Measurements from ENCODE around the gene AP2B1.
A peak's percentile ranks its signal among the peaks of the same experiment; 100 is the strongest.

AP2B1 gene

DNA sequence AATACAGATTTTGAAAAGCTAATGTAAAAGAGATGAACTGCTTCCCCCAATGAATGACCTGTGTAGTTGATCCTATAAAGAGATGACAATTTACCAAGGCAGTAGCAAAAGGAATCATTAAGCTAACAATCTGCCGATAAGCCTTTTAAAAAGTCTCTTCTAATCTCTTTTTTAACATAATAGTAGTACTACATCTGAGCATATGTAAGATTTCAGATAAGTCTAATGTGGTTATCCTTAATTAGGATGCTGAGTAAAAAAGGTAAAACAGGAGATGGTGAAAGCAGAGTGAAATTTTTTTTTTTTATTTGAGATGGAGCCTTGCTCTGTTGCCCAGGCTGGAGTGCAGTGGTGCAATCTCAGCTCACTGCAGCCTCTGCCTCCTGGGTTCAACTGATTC is 118.1 kb downstream of the AP2B1 start:
- DNase-seq = no peak

DNA sequence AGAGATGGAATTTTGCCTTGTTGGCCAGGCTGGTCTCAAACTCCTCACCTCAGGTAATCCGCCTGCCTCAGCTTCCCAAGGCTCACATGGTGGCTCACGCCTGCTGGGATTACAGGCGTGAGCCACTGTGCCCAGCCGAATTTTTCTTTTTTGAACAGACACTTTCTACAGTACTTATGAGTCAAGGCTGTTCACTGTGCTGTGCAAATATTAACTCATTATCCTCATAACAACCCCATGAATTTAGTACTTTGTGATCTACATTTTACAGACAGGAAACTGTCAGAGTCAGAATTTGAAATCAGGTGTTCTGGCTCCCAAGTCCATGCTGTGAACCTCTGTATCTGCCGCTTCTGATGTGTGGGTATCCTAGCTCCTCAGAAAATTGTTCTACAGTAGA is 118.6 kb downstream of the AP2B1 start:
- DNase-seq = no peak

DNA sequence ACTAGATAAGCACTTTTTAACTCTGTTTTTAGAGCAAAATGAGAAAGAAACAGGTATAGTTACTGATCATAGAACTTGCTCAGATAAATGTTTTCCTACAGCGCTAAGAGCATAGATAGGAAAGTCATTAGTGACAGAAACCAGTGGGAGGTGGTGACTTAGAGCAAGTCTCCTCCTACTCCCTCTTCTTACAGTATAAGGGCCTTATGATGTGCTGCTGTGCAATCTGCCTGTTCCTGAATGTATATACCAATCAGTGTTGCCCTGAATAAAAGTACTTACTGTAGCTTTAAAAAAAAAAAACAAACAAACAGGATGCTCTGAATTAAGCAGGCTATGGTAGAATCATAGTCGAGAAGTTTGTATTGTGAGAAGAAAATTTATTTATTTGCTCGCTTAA is 121.0 kb downstream of the AP2B1 start:
- DNase-seq = no peak

DNA sequence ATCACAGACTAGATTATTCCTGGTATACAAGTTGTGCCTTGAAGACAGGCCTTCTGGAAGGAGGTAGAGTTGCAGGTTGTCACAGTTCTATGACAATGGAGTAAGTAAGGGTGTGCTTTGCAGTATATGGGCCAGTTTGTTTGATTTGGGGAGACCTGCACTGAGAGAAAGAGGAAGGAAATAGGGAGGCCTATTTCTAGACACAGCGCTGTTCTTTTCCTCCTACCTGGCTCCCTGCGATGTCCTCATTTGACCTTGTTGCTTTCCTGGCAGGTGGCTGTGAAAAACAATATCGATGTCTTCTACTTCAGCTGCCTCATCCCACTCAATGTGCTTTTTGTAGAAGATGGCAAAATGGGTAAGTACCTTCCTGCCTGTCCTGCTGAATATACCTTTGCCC is 121.8 kb downstream of the AP2B1 start:
- no peak for DNase-seq

GRCh38 chr17:35709874-35710273 is 122.8 kb downstream of the AP2B1 start:
- DNase-seq = no peak

DNA sequence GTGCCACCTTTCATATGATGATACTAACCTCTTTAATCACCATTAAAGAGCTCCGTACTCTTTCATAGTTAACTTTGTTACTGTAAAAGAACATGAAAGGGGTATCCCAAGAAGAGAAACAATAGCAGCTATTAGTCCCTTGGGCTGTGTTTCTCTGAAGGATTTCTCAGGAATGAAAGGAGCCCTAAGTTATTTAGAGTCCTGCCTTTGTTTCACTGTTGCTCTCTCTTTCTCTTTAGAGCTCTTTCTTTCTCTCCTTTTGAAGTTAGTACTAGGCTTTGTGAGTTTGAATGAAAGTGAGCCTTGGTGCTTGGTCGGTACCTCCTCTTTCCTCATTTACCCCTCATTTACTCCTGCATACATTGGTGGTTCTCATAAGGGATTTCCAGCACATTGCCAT is 123.8 kb downstream of the AP2B1 start:
- no peak for DNase-seq

- DNase-seq = no peak
These were observed 126.1 kb downstream of the AP2B1 start for GRCh38 chr17:35713069-35713728.

DNA sequence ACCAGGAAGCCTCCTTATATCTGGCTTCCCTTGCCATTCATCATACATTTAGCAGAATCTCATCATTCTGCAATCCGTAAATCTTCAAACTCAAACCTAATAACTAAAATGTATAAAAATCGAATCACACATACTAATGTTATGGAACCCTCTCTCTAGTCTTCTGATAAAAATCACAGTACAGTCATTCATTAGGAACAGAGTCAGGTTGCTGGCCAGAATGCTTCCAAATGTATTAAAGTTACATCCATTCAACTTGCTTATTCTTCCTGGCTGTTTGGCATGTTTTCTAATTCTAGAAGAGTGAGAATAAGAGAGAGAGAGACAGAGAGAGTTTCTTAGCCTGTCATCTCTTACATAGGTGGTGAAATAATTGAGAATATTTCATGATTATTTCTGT is 127.9 kb downstream of the AP2B1 start:
- no peak for DNase-seq

DNA sequence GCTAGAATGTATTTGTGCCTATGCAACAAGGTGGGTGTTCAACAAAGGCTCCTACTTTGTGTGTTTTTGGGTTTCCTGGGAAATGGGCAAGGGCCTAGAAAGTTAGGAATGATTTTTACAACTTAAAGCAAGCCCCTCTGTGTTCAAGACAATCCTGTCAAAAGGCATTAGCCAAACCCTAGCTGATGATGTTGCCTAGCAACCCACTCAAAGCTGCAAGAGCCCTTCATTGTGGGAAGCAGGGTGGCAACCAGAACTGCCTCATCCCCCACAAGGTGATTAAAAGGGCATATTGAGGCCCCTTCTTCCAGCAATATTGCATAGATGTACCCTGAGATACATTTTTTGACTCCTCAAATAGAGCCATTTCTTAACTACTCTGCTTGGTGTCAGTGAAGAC is 128.3 kb downstream of the AP2B1 start:
- no peak for DNase-seq

DNA sequence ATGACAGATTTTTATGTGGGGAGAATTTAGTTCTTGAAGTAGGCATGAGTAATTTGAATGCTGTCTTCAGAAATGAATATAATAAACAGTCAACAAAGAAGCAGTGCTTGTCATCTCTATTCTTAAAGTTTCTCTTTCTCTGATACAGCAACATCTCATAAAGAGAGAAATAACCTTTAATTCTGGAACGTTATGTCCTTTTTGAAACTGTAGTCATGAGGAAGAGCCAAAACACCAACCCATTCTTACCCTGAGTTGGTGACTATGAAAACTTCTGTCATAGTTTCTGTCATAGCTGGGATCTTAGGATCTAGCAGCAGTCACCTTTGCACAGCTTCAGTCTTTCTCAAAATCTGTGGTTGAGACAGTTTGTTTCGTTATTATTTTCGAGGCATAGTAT is 129.1 kb downstream of the AP2B1 start:
- no peak for DNase-seq

- no peak for DNase-seq
These were observed 129.9 kb downstream of the AP2B1 start for GRCh38 chr17:35716897-35717465.

- DNase-seq = no peak
These were observed 130.4 kb downstream of the AP2B1 start for GRCh38 chr17:35717475-35717874.

GRCh38 chr17:35723735-35724134 is 136.6 kb downstream of the AP2B1 start:
- no peak for DNase-seq

- no peak for DNase-seq
These were observed 137.9 kb downstream of the AP2B1 start for GRCh38 chr17:35725058-35725457.

DNA sequence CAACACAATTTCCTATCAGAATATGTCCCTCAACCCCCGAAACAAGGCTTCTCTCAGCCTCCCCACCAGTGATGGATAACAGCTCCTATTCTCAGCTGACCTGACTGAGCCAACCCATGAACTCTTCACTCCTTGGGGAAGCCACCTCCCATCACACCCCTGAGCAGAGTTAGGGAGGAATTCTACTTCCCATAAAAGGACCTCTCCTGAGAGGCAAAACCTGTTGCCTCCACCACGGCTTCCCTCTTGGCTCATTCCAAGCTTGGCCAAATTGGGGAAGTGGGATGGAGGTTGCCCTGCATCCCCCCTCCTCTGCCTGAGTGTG is 138.6 kb downstream of the AP2B1 start:
- no peak for DNase-seq

- no peak for DNase-seq
These were observed 139.2 kb downstream of the AP2B1 start for GRCh38 chr17:35726127-35726952.

- DNase-seq = no peak
These were observed 139.9 kb downstream of the AP2B1 start for GRCh38 chr17:35726953-35727460.

GRCh38 chr17:35727635-35728034 is 140.5 kb downstream of the AP2B1 start:
- DNase-seq = no peak

DNA sequence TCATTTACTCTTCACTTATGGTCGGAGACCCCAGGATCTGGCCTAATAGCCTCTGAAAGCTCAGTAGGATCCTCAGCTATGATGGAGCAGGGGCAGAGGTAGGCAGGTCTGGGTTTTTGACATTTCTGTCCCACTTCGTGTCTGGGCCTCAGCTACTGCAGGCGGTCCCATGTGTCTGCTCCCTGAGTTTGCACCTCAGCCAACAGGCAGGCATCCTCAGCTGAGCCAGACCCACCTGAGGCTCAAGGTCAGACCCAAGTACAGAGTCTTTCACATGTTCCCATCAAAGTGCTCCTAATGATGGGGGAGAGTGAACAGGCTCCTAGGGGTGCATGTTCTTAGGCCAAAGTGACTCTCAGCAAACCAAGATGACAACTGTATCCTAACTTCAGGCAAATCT is 141.4 kb downstream of the AP2B1 start:
- no peak for DNase-seq

DNA sequence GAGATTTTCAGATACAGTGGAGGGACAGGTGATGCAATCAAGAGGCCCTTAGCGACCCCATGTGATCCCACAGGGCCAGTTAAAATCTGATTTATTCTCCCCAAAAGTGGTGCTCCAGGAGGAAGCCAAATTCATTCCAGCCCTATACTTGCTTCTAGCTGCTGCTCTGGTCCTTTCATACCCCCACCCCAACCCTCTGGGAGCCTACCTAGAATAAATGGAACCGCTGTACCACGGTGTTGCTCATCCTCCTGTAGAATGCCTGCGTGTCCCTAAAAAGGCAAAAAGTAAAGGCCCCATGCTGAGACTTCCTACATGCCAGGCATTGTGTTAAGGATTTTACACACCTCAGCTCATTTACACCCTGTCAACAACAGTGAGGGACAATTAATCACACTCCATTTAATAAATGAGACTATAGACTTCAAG is 142.3 kb downstream of the AP2B1 start:
- DNase-seq = no peak

DNA sequence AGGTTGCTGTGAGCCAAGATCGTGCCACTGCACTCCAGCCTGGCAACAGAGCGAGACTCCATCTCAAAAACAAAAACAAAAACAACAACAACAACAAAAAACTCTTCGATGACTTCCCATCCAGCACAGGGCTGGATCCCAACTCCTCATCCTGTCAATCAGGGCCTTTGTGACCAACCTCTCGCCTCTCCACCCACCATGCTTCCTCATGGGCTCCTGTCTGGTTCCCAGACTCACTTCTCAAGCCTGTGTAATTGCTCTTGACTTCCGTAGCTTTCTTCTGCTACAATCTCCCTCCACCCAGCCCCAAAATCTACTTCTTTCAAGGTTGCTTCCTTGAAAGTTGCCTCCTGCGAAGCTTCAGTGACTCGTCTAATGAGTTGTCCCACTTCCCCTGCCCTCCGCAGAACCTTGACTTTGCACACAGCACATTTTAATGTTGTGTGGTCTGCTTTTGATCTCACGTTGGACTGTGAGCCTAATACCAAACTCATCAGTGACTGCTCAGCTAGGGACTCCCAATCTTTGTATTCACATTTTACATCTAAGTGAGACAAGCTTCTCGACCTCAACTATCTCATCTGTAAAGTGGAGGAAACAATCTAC is 143.4 kb downstream of the AP2B1 start:
- no peak for DNase-seq

DNA sequence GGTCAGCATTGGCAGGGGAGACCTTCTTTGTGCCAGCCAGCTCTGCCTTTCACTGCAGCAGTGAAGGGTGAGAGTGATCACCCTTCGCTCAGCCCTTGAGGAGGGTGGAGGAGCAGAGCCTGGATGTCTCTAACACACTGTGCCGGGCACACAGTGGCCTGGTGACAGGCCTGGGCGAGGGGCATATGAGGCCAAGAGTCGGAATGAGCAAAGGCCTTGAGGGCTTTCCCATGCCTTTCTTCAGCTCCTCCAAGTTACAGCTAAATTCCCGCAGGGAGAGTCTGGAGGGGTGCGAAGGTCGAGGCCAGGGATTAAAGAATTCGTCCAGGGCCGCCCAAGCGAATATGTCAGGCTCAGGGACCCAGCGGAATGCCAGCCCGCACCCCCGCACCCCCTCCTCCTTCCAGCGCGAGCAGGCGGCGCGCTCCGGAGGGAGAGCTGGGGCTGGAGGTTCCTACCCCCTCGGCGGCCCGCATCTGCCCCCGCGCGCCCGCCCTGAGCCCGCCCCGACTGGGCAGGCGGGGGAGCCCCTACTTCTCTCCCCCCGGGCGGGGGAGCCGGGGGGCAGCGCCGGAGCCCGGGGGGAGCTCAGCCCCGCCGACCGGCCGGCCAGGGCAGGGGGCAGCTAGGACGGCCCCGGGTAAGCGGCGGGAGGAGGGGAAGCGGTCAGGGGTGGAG is 144.3 kb downstream of the AP2B1 start, which contains the start of gene RASL10B:
Gene RASL10B (plus strand): TSS at position 401 of the 678 bp plus-strand sequence. CDS start 3,546 bp downstream, outside the sequence.
- peak; percentile 77 for DNase-seq

Data from activated CD8-positive, alpha-beta memory T cell treated with anti-CD3 and anti-CD28 coated beads, Interleukin-2, amount 50 U/mL, for 48 hours (primary cell).